K562 (cell line): Measurements from ENCODE around the gene SLC35D2. TPM values are rescaled to one million over a fixed set of nuclear protein-coding genes. Genes with fewer than 3 reads are reported as not detected.
A peak's percentile ranks its signal among the peaks of the same experiment; 100 is the strongest.

Source experiments
- EP300 ChIP-seq: IDR thresholded peaks from 2 replicates; pipeline ENCODE4 v1.6.1; 2012; ENCODE audit warnings: low read length, improper control_type of control experiment
- ERF ChIP-seq: fragments of 450-650 bp; formaldehyde crosslinking; IDR thresholded peaks from 2 replicates; pipeline ENCODE4 v1.4.0; 2020; ENCODE audit warnings: mild to moderate bottlenecking, mixed read lengths
- GATA2 ChIP-seq: sonication (generic); formaldehyde crosslinking; IDR thresholded peaks from 2 replicates; pipeline ENCODE4 v1.4.0; 2020; ENCODE audit warnings: mild to moderate bottlenecking, missing genetic modification reagents
- KAT7 ChIP-seq: sonication (generic); formaldehyde crosslinking; IDR thresholded peaks from 2 replicates; pipeline ENCODE4 v1.8.0; 2022; ENCODE audit warnings: missing genetic modification reagents, mild to moderate bottlenecking, borderline replicate concordance
- L3MBTL2 ChIP-seq: fragments of 450-650 bp; IDR thresholded peaks from 2 replicates; pipeline ENCODE4 v1.6.1; 2016; ENCODE audit warnings: mild to moderate bottlenecking, moderate library complexity
- MAFF ChIP-seq: IDR thresholded peaks from 2 replicates; pipeline ENCODE4 v1.6.1; 2012; ENCODE audit warnings: low read length, improper control_type of control experiment
- MECOM ChIP-seq: fragments of 250-450 bp; sonication (Bioruptor Pico); IDR thresholded peaks from 2 replicates; pipeline ENCODE4 v1.8.0; 2022; ENCODE audit warnings: inconsistent platforms
- MEIS2 ChIP-seq: fragments of 450-650 bp; IDR thresholded peaks from 2 replicates; pipeline ENCODE4 v1.6.1; 2014; ENCODE audit warnings: mild to moderate bottlenecking; ENCODE audit not compliant: partially characterized antibody
- NCOR1 ChIP-seq: fragments of 450-650 bp; IDR thresholded peaks from 2 replicates; pipeline ENCODE4 v1.6.1; 2016; ENCODE audit warnings: mild to moderate bottlenecking, moderate library complexity
- SMARCA5 ChIP-seq: fragments of 450-650 bp; IDR thresholded peaks from 2 replicates; pipeline ENCODE4 v1.6.1; 2016
- SOX6 ChIP-seq: fragments of 450-650 bp; IDR thresholded peaks from 2 replicates; pipeline ENCODE4 v1.6.1; 2014; ENCODE audit warnings: mild to moderate bottlenecking
- SPI1 ChIP-seq: IDR thresholded peaks from 2 replicates; pipeline ENCODE4 v1.6.1; 2011; ENCODE audit warnings: low read depth, low read length, control low read depth, borderline replicate concordance
- ZKSCAN1 ChIP-seq: fragments of 150-350 bp; IDR thresholded peaks from 2 replicates; pipeline ENCODE4 v1.6.1; 2016; ENCODE audit warnings: low read depth, low read length
- ZNF316 ChIP-seq: fragments of 450-650 bp; IDR thresholded peaks from 2 replicates; pipeline ENCODE4 v1.6.1; 2016
- ZNF318 ChIP-seq, 2 experiments: fragments of 450-650 bp; IDR thresholded peaks; 2 replicates each; pipeline ENCODE4 v1.6.1; 2016; ENCODE audit warnings: mild to moderate bottlenecking in 2 of 2, borderline replicate concordance in 1 of 2, low read depth in 1 of 2, moderate library complexity in 1 of 2
- polyA plus RNA-seq, 8 experiments: library from polyadenylated mRNA; depleted of rRNA in 4 of 8; stranded (reverse) in 5 of 8; unstranded in 3 of 8; fragments of >200 nt; fragmentation: Nextera tagmentation in 2 of 8; fragmentation: Illumina TruSeq in 1 of 8; extraction: Ambion mirVana in 2 of 8; extraction: Trizol in 1 of 8; gene quantifications; 2 replicates each; pipeline versions ENCODE4 v1.2.1 to v1.2.3, GENCODE V29; 2011 to 2014; ENCODE audit warnings: inconsistent platforms in 1 of 8, missing spikeins in 1 of 8
- total RNA-seq, 7 experiments: library from RNA; depleted of rRNA in 6 of 7; stranded (reverse); fragments of >200 nt in 6 of 7; fragmentation: Illumina TruSeq in 2 of 7; extraction: Trizol in 2 of 7; gene quantifications; 2 replicates each; pipeline versions ENCODE4 v1.2.1 to v1.2.3, GENCODE V29; 2011 to 2021; ENCODE audit warnings: low replicate concordance in 1 of 7
- TF ChIP-seq, protein P1 (sequence below), 2 experiments: IDR thresholded peaks; 2 replicates each; pipeline ENCODE4 v1.6.1; 2011; ENCODE audit warnings: borderline replicate concordance in 1 of 2, control low read depth in 1 of 2, low read depth in 1 of 2, low read length in 1 of 2, mild to moderate bottlenecking in 1 of 2, mixed read lengths in 1 of 2, moderate library complexity in 1 of 2; ENCODE audit not compliant: insufficient read depth in 1 of 2, insufficient read length in 1 of 2, poor library complexity in 1 of 2, severe bottlenecking in 1 of 2; ENCODE audit errors: extremely low read depth in 1 of 2
- TF ChIP-seq, protein P2 (sequence below): sonication (generic); formaldehyde crosslinking; IDR thresholded peaks from 2 replicates; pipeline ENCODE4 v1.8.0; 2022; ENCODE audit warnings: mild to moderate bottlenecking, missing genetic modification reagents

The SLC35D2 gene
- total and polyA plus RNA-seq, 9 of the 15 experiments (the other 6 are each of a cell fraction or from before 2014, with no cell fraction given), result 2.9 to 14.9 (median 11.7) TPM

DNA sequence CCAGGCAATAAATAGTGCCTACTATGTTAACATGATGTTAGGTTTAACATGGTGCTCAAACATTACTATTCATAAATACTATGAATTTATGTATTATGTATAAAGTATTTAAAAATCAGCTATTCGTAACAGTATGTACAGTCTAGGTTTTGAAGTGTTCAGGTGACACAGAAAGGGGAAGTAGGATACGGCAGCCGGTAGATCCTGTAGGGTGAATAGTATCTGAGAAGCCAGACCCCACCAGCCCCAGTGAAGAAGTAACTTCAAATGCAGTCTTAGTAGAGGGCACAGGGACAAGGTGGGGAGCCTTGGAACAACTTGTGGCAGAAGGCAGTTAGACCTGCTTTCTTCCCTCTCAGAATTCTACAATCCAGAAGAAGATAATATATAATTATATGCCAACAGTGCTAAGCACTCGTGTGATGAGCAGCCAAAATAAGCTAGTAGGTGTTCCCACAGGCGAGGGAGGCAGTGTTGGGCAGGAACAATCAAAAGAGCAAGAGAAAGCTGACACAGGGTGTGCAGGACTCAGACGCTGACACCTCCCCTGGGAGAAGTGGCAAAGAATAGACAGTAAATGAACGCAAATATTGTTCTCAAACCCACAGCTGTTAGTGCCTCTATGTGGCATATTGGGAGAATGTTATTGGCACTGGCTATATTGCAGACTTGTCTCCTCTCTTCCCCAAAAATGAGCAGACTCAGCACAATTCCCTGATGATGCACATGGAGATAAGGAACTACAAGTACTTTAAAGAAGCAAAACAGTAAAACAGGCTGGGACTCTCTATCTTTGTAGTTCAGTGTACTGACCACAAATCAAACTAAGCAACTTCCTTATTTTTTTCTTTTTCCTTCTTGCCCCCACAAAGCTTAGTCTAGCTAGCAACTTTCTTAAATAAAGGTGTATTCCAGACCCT lies 30.1 kb upstream of the SLC35D2 start (continued):
- TF ChIP-seq SOX6, result peak; percentile 48; the same call in 1 of the 2 replicates
- TF ChIP-seq, protein P1, sequence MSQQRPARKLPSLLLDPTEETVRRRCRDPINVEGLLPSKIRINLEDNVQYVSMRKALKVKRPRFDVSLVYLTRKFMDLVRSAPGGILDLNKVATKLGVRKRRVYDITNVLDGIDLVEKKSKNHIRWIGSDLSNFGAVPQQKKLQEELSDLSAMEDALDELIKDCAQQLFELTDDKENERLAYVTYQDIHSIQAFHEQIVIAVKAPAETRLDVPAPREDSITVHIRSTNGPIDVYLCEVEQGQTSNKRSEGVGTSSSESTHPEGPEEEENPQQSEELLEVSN (IDR thresholded peaks at IDR 0.05; ENCODE audit: borderline replicate concordance in 1 of 2, extremely low read depth in 1 of 2, insufficient read depth in 1 of 2, insufficient read length in 1 of 2, low read depth in 1 of 2, low read length in 1 of 2, poor library complexity in 1 of 2, severe bottlenecking in 1 of 2), result peak in 1 of 2 experiments; percentile 20
- TF ChIP-seq ZKSCAN1, result 0 out of 2 replicates have a peak, but pooled peaks have one; percentile 16
- TF ChIP-seq ERF (CRISPR knock-in tag), result peak; percentile 31; the same call in 1 of the 2 replicates
- TF ChIP-seq KAT7, result peak; percentile 65; the same call in 1 of the 2 replicates
- TF ChIP-seq EP300, result 0 out of 2 replicates have a peak, but pooled peaks have one; percentile 23
- peak; percentile 80 for TF ChIP-seq SPI1
- TF ChIP-seq, protein P2, sequence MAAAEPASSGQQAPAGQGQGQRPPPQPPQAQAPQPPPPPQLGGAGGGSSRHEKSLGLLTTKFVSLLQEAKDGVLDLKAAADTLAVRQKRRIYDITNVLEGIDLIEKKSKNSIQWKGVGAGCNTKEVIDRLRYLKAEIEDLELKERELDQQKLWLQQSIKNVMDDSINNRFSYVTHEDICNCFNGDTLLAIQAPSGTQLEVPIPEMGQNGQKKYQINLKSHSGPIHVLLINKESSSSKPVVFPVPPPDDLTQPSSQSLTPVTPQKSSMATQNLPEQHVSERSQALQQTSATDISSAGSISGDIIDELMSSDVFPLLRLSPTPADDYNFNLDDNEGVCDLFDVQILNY (CRISPR knock-in tag), result no peak
- TF ChIP-seq MECOM (CRISPR knock-in tag), result no peak
- peak; percentile 99 for TF ChIP-seq MAFF
- TF ChIP-seq ZNF318 (IDR thresholded peaks at IDR 0.05; ENCODE audit: borderline replicate concordance in 1 of 2, low read depth in 1 of 2), result peak in 1 of 2 experiments; percentile 56; a peak in 1 of 4 replicates
- TF ChIP-seq ZNF316, result peak; percentile 99
- TF ChIP-seq SMARCA5, result peak; percentile 29; the same call in 1 of the 2 replicates
- peak; percentile 90 for TF ChIP-seq L3MBTL2
- TF ChIP-seq MEIS2, result peak; percentile 47
- peak; percentile 86 for TF ChIP-seq GATA2 (CRISPR knock-in tag)
- TF ChIP-seq NCOR1, result 0 out of 2 replicates have a peak, but pooled peaks have one; percentile 14
